ENCODE measurements around the gene ARHGAP11A. TPM values are rescaled to one million over a fixed set of nuclear protein-coding genes. Genes with fewer than 3 reads are reported as not detected.
"Not testable (repeated sequence)": the region's sequence is repeated elsewhere in the genome, so short reads cannot be mapped to it uniquely, and the experiment has no call there.

Gene ARHGAP11A, protein sequence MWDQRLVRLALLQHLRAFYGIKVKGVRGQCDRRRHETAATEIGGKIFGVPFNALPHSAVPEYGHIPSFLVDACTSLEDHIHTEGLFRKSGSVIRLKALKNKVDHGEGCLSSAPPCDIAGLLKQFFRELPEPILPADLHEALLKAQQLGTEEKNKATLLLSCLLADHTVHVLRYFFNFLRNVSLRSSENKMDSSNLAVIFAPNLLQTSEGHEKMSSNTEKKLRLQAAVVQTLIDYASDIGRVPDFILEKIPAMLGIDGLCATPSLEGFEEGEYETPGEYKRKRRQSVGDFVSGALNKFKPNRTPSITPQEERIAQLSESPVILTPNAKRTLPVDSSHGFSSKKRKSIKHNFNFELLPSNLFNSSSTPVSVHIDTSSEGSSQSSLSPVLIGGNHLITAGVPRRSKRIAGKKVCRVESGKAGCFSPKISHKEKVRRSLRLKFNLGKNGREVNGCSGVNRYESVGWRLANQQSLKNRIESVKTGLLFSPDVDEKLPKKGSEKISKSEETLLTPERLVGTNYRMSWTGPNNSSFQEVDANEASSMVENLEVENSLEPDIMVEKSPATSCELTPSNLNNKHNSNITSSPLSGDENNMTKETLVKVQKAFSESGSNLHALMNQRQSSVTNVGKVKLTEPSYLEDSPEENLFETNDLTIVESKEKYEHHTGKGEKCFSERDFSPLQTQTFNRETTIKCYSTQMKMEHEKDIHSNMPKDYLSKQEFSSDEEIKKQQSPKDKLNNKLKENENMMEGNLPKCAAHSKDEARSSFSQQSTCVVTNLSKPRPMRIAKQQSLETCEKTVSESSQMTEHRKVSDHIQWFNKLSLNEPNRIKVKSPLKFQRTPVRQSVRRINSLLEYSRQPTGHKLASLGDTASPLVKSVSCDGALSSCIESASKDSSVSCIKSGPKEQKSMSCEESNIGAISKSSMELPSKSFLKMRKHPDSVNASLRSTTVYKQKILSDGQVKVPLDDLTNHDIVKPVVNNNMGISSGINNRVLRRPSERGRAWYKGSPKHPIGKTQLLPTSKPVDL
- 133 and 143 TPM in 2 replicates for total RNA-seq

DNA sequence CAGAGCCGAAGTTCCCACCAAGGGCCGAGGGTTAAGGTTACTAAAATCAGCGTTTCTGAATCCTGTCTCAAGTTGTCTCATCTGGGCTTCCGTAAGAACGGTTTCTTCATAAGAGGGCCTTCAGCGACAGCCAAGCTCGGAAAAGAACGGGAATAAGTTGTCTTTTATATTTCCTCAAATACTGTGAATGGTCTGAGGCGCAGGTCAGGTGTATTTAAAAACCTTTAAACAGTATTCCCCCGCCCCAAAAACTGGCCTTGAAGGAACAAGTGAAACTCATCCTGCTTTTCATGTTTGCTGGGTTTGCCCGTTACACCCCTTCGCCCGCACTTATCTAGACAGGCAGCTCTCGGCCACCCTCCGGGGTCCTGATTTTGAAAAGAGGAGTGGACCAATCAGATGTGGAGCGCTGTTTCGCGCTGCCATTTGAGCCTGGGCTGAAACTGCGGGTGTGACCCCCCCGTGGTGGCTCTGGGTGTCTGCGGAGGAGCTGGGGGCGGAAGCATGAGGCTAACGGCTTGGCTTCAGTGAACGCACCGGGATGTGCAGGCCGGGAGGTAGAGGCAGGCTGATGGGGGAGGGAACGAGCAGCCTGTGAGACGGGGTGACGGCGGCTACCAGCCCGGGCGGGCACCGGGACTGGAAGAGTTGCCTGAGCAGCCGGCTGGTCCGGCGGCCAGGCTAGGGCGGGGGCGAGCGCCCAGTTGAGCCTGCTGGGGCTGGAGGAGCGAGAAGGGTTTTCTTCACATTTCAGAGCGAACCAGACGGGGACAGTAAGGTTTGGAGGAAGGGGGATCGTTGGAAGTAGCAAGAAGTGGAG, at the start of gene ARHGAP11A:
TSS of gene ARHGAP11A (plus strand) at position 454 of the 820 bp plus-strand sequence. CDS start 708 bp downstream, outside the sequence.
- intact Hi-C loops (cut with micrococcal nuclease) = not testable (repeated sequence)

DNA sequence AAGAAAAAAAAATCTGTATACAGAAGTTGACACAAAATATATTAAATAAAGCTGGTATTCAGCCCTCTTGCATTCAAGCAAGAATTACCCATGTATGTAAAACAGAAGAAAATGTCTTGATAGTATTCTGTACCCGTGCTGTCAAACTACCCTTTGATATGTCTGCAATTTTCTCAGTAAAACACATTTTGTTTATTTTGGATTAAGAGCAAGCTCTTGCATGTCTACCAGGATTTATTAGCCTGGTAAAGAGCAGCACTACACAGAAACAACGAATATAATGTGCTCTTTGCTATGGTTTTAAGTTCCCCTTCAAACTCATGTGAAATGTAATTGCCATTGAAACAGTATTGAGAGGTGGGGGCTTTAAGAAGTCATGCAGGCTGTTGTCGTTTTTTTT, 46.3 kb upstream of the ARHGAP11A start:
- intact Hi-C loops (cut with micrococcal nuclease) = not testable (repeated sequence)

GRCh38 chr15:32578482-32578881, 36.8 kb upstream of the ARHGAP11A start:
- intact Hi-C loops (cut with micrococcal nuclease) = not testable (repeated sequence)

GRCh38 chr15:32585844-32586243, 29.5 kb upstream of the ARHGAP11A start:
- intact Hi-C loops (cut with micrococcal nuclease) = not testable (repeated sequence)

DNA sequence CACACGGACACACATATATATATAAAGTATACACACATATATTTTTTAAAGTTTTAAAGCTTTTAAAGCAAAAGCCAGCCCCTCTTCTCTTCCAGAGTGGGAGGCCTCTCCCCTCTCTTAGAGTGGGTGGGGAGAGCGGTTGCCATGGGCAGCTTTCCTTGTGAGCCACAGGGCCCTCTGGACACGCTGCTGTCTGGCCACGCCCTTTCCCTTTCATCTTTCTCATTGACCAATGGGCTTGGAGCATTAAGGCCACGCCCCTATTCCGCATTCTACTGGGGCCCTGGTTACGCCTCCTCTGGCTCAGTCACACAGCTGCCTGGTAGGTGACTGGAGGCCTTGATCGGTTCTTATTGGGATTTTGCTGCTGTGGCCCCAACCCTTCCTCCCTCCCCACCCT, 22.2 kb upstream of the ARHGAP11A start, which contains the start of gene GOLGA8N:
TSS of gene GOLGA8N (plus strand) at position 306 of the 400 bp plus-strand sequence.
- intact Hi-C loops (cut with micrococcal nuclease) = not testable (repeated sequence)

DNA sequence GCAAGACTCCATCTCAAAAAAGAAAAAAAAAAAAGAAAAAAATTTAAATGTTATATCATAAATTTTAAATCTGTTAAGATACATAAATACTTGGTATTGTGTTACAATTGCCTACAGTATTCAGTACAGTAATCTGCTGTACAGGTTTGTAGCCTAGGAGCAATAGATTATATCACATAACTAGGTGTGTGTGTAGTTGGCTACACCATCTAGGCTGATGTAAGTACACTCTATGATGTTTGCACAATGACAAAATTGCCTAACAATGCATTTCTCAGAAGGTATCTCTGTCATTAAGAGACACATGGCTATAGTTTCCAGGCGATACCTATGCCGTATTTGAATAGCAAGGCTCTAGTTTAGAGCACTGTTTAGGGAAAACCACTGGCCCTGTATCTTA, 5.8 kb upstream of the ARHGAP11A start:
- intact Hi-C loops (cut with micrococcal nuclease) = not testable (repeated sequence)

GRCh38 chr15:32610719-32611118, 4.6 kb upstream of the ARHGAP11A start:
- intact Hi-C loops (cut with micrococcal nuclease) = not testable (repeated sequence)

DNA sequence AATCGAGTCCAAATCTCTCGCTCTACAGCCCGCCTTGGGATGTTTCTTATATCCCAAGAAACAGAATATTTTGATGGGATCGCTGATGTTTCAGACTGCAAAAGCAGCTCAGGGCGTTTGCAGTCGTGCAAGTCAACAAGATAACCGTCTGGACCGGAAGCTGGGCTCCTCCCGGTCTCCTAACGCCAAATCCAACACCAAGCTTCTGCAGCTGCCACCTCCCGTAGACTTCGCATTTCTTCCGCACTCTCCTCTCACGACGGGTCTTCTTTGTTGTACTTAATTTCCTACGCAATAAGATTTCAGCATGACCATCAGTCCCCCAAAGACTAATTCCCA, 623 bp upstream of the ARHGAP11A start:
- intact Hi-C loops (cut with micrococcal nuclease) = not testable (repeated sequence)

DNA sequence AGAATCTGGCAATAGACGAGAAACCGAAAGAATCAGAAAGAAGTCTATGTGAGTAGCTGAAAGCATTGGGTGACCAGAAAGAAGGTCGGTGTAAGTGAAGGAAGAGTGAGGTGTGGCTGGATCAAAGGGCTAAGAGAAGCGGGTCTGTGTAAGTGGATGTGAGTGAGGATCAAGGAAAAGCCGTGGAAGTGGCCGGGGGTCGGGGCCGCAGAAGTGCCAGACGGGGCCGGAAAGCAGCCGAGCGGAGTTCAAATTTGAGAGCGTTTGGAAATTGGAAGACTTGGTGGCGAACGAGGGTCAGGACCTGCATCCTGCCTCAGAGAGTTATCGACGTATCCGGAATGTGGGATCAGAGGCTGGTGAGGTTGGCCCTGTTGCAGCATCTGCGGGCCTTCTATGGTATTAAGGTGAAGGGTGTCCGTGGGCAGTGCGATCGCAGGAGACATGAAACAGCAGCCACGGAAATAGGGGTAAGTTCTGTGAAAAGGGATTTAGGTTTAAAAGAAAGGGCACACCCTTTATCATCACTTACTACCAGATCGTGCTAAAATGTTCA, 645 bp downstream of the ARHGAP11A start:
- intact Hi-C loops (cut with micrococcal nuclease) = not testable (repeated sequence)

DNA sequence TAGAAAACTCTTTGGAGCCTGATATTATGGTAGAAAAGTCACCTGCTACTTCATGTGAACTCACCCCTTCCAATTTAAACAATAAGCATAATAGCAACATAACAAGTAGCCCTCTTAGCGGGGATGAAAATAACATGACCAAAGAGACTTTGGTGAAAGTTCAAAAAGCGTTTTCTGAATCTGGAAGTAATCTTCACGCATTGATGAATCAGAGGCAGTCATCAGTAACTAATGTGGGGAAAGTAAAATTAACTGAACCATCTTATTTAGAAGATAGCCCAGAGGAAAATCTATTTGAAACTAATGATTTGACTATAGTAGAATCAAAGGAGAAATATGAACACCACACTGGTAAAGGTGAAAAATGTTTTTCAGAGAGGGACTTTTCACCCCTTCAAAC, 21.1 kb downstream of the ARHGAP11A start:
- intact Hi-C loops (cut with micrococcal nuclease) = no loop called here

GRCh38 chr15:32636908-32637567, 21.7 kb downstream of the ARHGAP11A start:
- intact Hi-C loops (cut with micrococcal nuclease) = no loop called here

DNA sequence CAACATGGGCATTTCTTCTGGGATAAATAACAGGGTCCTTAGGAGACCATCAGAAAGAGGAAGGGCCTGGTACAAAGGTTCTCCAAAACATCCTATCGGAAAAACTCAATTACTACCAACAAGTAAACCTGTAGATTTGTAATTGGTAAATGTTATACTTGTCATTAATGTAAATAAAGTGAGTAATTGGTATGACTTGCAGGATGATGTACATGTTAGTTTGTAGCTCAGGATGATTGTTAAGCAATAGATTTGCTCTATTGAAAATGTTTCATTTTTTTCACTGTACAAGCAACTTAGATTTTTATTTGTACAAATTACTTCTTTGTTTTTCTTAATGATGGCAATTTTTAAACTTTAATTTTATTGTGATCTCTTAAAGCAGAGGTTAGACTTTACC, 22.4 kb downstream of the ARHGAP11A start:
- intact Hi-C loops (cut with micrococcal nuclease) = no loop called here

DNA sequence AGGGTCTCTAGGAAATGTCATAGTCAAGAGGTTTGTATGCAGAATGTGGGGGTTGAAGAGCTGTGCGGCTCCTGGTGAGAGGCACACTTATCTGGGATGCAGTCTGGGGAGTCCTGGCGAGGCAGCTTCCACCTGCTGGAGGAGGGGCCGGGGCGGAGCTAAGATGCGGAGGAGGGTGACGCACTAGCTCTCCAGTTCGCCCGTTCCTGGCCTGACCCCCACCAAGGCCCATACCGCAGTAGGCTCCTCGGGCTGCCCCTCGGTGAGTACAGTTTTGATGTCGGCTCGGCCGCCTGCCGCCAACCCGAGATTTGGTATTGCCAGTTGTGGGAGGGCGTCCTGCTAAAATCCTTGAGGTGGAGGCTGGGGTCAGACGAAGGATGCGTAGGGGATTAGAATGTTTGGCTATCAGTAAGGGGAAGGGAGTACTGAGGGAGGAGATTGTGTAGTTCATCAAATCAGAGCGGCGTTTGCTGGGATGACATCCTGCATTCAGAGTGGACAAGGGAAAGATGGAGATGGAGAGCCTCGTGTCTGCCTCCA, 26.3 kb downstream of the ARHGAP11A start, which contains the start of gene SCG5:
TSS of gene SCG5 (plus strand) at position 194 of the 543 bp plus-strand sequence. CDS start 1,883 bp downstream, outside the sequence.
- intact Hi-C loops (cut with micrococcal nuclease) = no loop called here

GRCh38 chr15:32642667-32643435, 27.5 kb downstream of the ARHGAP11A start:
- intact Hi-C loops (cut with micrococcal nuclease) = no loop called here

DNA sequence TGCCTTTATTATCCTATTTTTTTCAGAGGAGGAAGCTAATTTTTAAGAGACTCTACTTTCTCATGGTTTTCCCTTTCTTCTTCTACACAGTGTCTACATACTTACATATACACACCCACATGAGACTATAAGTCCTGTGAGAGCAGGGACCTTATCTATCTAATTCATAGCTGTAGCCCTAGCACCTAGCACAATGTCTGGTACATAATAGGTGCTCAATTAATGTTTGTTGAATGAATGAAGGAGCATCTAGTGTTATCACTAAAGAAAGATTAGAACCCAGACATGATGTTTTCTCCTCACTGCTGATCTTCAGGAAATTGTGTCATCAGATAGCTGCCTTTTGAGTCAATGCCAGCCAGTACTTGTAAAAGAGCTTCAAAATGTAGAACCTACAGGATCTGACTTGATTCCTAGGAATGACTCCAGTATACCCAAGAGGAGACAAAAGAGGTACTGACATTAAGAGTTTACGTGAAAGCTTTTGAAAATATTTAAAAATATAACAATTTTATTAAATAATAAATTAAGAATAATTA, 28.7 kb downstream of the ARHGAP11A start:
- intact Hi-C loops (cut with micrococcal nuclease) = no loop called here

- intact Hi-C loops (cut with micrococcal nuclease) = no loop called here
Measured at GRCh38 chr15:32646291-32646690, 31.0 kb downstream of the ARHGAP11A start.

- intact Hi-C loops (cut with micrococcal nuclease) = no loop called here
Measured at GRCh38 chr15:32649342-32649741, 34.0 kb downstream of the ARHGAP11A start.

GRCh38 chr15:32651229-32651837, 36.0 kb downstream of the ARHGAP11A start:
- intact Hi-C loops (cut with micrococcal nuclease) = no loop called here
